CD4-positive, alpha-beta T cell (primary cell): ENCODE measurements around the gene YPEL2. TPM values are rescaled to one million over a fixed set of nuclear protein-coding genes. Genes with fewer than 3 reads are reported as not detected.

ENCODE experiments used
- ATAC-seq: fragments of 200-7000 bp; cut with Tn5 transposase; one replicate; pipeline ENCODE4 v1.10.0; 2022; ENCODE audit warnings: mild to moderate bottlenecking; ENCODE audit not compliant: poor library complexity
- CTCF ChIA-PET: fragments of 350-600 bp; sonication (Branson Sonifier 250); formaldehyde crosslinking; loops from one replicate; lab custom pipeline; 2021; ENCODE audit warnings: antibody characterized with exemption, inconsistent platforms; lab: Charles Lee
- POLR2A ChIA-PET: fragments of 350-600 bp; sonication (Branson Sonifier 250); formaldehyde crosslinking; loops from one replicate; lab custom pipeline; 2021; ENCODE audit warnings: antibody characterized with exemption, inconsistent platforms; lab: Charles Lee
- DNase-seq, 14 experiments: peaks; one replicate each; pipeline ENCODE4 v3.0.0-alpha.2; 2013 to 2020; ENCODE audit warnings: mixed read lengths in 2 of 14
- H3K27ac ChIP-seq, 2 donors: one replicate each; pipeline versions ENCODE4 v1.5.1 to v1.7.0; 2013; ENCODE audit warnings: low read length in 2 of 2, low read depth in 1 of 2, mild to moderate bottlenecking in 1 of 2
- H3K27me3 ChIP-seq, 2 experiments: 1 replicate in 1 of 2; 2 replicates in 1 of 2; pipeline versions ENCODE4 v1.6.1 to v1.7.0; 2013; ENCODE audit warnings: low read length in 2 of 2, control low read depth in 1 of 2, mild to moderate bottlenecking in 1 of 2, moderate library complexity in 1 of 2; ENCODE audit not compliant: insufficient read depth in 2 of 2, control insufficient read depth in 1 of 2
- H3K36me3 ChIP-seq: one replicate; pipeline ENCODE4 v1.6.1; 2013; ENCODE audit warnings: low read length, control low read depth; ENCODE audit not compliant: insufficient read depth
- H3K4me1 ChIP-seq: one replicate; pipeline ENCODE4 v1.6.1; 2013; ENCODE audit warnings: low read length, control low read depth; ENCODE audit not compliant: insufficient read depth
- H3K4me3 ChIP-seq: one replicate; pipeline ENCODE4 v1.5.1; 2013; ENCODE audit warnings: mild to moderate bottlenecking, low read length, moderate library complexity
- H3K9me3 ChIP-seq, 2 experiments: 1 replicate in 1 of 2; 2 replicates in 1 of 2; pipeline versions ENCODE4 v1.6.1 to v1.7.0; 2013; ENCODE audit warnings: low read length in 2 of 2, mild to moderate bottlenecking in 2 of 2, control low read depth in 1 of 2, moderate library complexity in 1 of 2; ENCODE audit not compliant: control insufficient read depth in 1 of 2, insufficient read depth in 1 of 2
- H3K27ac Mint-ChIP-seq: one replicate; pipeline ENCODE4 v1.8.0; 2020; ENCODE audit warnings: mixed read lengths
- H3K27me3 Mint-ChIP-seq: one replicate; pipeline ENCODE4 v1.8.0; 2021; ENCODE audit warnings: mixed read lengths
- H3K36me3 Mint-ChIP-seq: one replicate; pipeline ENCODE4 v1.8.0; 2021; ENCODE audit warnings: low read depth, mixed read lengths
- H3K4me1 Mint-ChIP-seq: one replicate; pipeline ENCODE4 v1.8.0; 2021; ENCODE audit warnings: low read depth, mixed read lengths
- H3K4me3 Mint-ChIP-seq: one replicate; pipeline ENCODE4 v1.8.0; 2020; ENCODE audit warnings: mild to moderate bottlenecking, mixed read lengths
- H3K9me3 Mint-ChIP-seq: one replicate; pipeline ENCODE4 v1.8.0; 2020; ENCODE audit warnings: mixed read lengths
- intact Hi-C, 2 experiments: fragments of 100-400 bp; cut with DNase I in 1 of 2; cut with micrococcal nuclease in 1 of 2; formaldehyde crosslinking; loops; one replicate each; pipeline versions ENCODE4 v1.15.1 to v1.9.0; 2023 to 2025; cut with DNase I, micrococcal nuclease
- total RNA-seq, 174 experiments: library from RNA in 2 of 174; stranded (reverse) in 2 of 174; gene quantifications; one replicate each; pipeline ENCODE4 v1.2.3 and lab custom pipeline; 2021 to 2026
- TF ChIP-seq, protein P1 (sequence below): fragments of 200-600 bp; IDR thresholded peaks from one replicate; pipeline ENCODE4 v1.8.0; 2022; ENCODE audit warnings: antibody characterized with exemption, mild to moderate bottlenecking

Gene YPEL2
- total RNA-seq, 2 experiments from 2014 or later: 69.1 to 71.6 TPM

DNA sequence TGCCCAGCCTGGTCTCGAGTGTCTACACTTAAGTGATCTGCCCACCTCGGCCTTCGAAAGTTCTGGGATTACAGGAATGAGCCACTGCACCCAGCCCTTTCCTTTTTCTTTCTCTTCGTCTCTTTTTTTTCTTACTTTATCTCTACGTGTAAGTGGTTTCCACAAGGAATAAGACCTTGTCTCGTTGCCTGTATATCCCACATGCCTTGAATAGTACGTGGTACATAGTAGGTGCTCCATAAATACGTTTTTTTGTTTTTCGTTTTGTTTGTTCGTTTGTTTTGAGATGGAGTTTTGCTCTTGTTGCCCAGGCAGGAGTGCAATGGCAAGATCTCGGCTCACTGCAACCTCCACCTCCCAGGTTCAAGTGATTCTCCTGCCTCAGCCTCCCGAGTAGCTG, 86.0 kb downstream of the YPEL2 start:
- Mint-ChIP-seq H3K27ac (no peak overlapping the region), H3K4me3 (no peak overlapping the region), H3K9me3 (no peaks in the 10 kb centered on the region), H3K36me3 (no peaks in the 10 kb centered on the region), H3K4me1 (peaks cover 4% of the 10 kb centered on the region), H3K27me3 (no peaks in the 10 kb centered on the region)
- CTCF ChIA-PET: no interaction called here
- POLR2A ChIA-PET: no interaction called here
- TF ChIP-seq, protein P1, sequence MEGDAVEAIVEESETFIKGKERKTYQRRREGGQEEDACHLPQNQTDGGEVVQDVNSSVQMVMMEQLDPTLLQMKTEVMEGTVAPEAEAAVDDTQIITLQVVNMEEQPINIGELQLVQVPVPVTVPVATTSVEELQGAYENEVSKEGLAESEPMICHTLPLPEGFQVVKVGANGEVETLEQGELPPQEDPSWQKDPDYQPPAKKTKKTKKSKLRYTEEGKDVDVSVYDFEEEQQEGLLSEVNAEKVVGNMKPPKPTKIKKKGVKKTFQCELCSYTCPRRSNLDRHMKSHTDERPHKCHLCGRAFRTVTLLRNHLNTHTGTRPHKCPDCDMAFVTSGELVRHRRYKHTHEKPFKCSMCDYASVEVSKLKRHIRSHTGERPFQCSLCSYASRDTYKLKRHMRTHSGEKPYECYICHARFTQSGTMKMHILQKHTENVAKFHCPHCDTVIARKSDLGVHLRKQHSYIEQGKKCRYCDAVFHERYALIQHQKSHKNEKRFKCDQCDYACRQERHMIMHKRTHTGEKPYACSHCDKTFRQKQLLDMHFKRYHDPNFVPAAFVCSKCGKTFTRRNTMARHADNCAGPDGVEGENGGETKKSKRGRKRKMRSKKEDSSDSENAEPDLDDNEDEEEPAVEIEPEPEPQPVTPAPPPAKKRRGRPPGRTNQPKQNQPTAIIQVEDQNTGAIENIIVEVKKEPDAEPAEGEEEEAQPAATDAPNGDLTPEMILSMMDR: no peak
- no peaks in the 10 kb centered on the region for H3K9me3 ChIP-seq
- no peak for DNase-seq
- no peaks in the 10 kb centered on the region for H3K36me3 ChIP-seq
- no peaks in the 10 kb centered on the region for H3K4me1 ChIP-seq
- H3K27me3 ChIP-seq: no peaks in the 10 kb centered on the region
- H3K27ac ChIP-seq: no peak overlapping the region
- no peak for ATAC-seq
- no peak overlapping the region for H3K4me3 ChIP-seq
- intact Hi-C loops: no loop called here

DNA sequence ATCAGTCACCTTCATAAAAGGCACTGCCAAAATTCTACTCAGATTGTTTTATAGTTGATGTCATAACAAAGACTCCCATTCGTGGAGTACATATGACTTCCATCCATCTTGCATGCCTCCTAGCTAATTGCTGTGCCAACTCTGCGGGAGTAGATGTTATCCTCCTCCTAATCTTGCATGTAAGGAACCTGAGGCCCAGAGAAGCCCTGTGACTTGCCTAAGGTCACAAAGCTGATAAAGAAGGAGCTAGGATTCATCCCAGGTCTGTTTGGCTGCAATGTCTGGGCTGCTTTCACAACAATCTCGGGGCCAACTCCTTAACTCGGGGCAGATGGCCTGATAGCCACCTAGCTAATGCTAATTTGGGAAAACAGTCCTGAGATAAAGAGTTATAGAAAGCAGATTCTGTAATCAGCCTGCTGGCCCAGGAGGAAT, 87.3 kb downstream of the YPEL2 start:
- Mint-ChIP-seq H3K9me3 (no peaks in the 10 kb centered on the region), H3K36me3 (no peaks in the 10 kb centered on the region), H3K27me3 (no peaks in the 10 kb centered on the region), H3K4me1 (no peaks in the 10 kb centered on the region), H3K27ac (no peak overlapping the region), H3K4me3 (no peak overlapping the region)
- Histone ChIP-seq H3K9me3 (no peaks in the 10 kb centered on the region), H3K4me1 (no peaks in the 10 kb centered on the region), H3K27ac (no peak overlapping the region), H3K4me3 (no peak overlapping the region), H3K27me3 (no peaks in the 10 kb centered on the region), H3K36me3 (no peaks in the 10 kb centered on the region)
- intact Hi-C loops: no loop called here
- CTCF ChIA-PET: no interaction called here
- no peak for ATAC-seq
- POLR2A ChIA-PET: no interaction called here
- TF ChIP-seq, protein P1: no peak
- no peak for DNase-seq

DNA sequence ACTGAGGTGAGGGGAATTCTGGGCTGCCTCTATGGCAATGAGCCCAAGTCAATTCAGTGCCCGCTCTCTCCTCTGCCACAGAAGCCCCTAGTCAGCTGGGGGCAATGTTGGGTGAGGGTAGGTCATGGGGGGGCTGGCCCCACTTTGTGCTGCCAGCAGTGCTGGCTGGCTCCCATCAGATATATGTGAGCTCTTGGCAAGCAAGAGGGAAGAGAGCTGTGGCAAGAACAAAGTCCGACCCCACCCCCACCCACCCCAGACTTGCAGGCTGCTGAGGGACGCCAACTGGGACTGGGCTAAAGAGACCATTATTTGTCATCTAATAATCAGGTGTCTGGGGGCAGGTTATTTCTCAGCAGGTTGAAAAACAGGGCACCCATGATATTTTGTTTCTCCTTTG, 89.4 kb downstream of the YPEL2 start:
- H3K36me3 Mint-ChIP-seq: no peaks in the 10 kb centered on the region
- TF ChIP-seq, protein P1: no peak
- ChIA-PET CTCF (no interaction called here), POLR2A (no interaction called here)
- ATAC-seq: no peak
- DNase-seq: no peak
- no peak overlapping the region for H3K4me3 Mint-ChIP-seq
- H3K27me3 Mint-ChIP-seq: no peaks in the 10 kb centered on the region
- H3K27ac ChIP-seq: no peak overlapping the region
- H3K9me3 ChIP-seq: no peaks in the 10 kb centered on the region
- no peaks in the 10 kb centered on the region for H3K27me3 ChIP-seq
- H3K4me1 ChIP-seq: no peaks in the 10 kb centered on the region
- H3K4me3 ChIP-seq: no peak overlapping the region
- no peaks in the 10 kb centered on the region for H3K4me1 Mint-ChIP-seq
- intact Hi-C loops: no loop called here
- no peaks in the 10 kb centered on the region for H3K36me3 ChIP-seq
- no peak overlapping the region for H3K27ac Mint-ChIP-seq
- no peaks in the 10 kb centered on the region for H3K9me3 Mint-ChIP-seq
